22Rv1 (cell line): ENCODE data around the gene KISS1.

Experiments used
- H3K27ac ChIP-seq: fragments of 450-650 bp; 2 replicates; pipeline ENCODE4 v1.5.1; 2017
- ZFX ChIP-seq: fragments of 450-650 bp; IDR thresholded peaks from 2 replicates; pipeline ENCODE4 v1.6.1; 2017; ENCODE audit warnings: antibody characterized with exemption, borderline replicate concordance
- TF ChIP-seq, protein P1 (sequence below): fragments of 450-650 bp; IDR thresholded peaks from 2 replicates; pipeline ENCODE4 v1.5.1; 2017; ENCODE audit warnings: mild to moderate bottlenecking

Gene KISS1

DNA sequence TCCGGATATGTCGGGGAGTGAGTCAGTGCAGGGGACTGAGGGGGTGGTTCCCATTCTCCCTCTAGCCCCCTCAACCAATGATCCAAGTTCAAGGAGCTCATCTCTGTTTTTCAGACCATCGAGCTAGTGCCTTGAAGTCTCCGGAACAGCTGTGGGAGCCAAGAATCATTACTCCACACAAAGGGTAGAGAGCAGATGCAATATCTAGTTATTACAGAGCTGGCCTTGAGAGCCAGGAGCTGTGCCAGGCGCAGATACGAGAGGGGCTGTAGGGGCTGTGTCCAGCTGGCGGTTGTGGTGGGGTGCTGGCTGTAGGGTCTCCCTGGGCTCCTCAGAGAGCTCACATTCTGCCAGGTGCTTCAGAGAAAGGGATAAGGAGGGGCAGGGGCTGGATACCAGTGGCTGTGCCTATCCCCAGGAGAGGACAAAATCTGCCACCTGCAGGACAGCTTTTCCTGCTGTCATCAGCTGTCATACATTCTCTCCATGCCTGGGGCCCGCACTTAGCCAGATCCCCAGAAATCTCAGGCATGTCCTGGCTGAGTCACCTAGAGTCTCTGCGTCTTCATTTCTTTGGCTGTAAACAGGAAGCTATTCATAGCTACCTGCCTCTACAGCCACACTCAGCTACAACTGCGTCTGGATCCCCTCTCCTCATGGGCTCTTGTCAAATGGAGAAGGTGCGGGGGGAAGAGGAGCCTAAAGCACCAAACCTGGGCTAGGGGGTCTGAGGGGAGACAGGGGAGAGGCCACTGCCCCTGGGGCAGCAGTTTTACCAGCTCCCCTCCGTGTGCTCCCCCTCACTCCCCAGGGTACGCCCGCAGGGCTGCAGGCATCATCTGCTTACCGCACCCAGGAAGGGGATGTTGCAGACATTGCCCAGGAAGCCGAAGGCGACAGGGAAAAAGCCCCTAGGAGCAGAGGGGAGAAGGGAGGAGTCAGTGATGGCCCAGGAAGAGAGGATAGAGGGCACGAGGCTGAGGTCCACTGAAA, 2.4 kb upstream of the KISS1 start:
- TF ChIP-seq, protein P1, sequence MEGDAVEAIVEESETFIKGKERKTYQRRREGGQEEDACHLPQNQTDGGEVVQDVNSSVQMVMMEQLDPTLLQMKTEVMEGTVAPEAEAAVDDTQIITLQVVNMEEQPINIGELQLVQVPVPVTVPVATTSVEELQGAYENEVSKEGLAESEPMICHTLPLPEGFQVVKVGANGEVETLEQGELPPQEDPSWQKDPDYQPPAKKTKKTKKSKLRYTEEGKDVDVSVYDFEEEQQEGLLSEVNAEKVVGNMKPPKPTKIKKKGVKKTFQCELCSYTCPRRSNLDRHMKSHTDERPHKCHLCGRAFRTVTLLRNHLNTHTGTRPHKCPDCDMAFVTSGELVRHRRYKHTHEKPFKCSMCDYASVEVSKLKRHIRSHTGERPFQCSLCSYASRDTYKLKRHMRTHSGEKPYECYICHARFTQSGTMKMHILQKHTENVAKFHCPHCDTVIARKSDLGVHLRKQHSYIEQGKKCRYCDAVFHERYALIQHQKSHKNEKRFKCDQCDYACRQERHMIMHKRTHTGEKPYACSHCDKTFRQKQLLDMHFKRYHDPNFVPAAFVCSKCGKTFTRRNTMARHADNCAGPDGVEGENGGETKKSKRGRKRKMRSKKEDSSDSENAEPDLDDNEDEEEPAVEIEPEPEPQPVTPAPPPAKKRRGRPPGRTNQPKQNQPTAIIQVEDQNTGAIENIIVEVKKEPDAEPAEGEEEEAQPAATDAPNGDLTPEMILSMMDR: no peak
- TF ChIP-seq ZFX: no peak
- H3K27ac ChIP-seq: no peak overlapping the region

DNA sequence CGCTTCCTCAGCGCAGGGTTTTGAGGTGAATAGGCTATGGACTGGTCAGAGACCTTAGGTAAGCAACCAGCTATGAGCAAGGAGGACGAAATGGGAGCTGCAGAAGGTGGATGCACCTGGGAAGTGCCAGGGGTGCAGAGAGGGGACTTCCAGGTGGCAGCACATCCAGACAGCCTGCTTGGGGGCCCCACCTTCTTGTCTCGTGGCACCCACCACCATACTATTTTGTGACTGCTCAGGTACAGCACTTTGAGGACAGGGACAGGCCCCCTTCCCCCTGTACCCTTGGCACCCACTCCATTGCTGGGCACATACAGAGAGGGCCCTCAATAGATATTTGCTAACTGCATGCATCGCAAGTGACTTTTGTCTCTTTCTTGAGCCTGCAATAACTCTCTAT, 777 bp upstream of the KISS1 start:
- H3K27ac ChIP-seq: no peak overlapping the region
- TF ChIP-seq, protein P1: no peak
- no peak for TF ChIP-seq ZFX

DNA sequence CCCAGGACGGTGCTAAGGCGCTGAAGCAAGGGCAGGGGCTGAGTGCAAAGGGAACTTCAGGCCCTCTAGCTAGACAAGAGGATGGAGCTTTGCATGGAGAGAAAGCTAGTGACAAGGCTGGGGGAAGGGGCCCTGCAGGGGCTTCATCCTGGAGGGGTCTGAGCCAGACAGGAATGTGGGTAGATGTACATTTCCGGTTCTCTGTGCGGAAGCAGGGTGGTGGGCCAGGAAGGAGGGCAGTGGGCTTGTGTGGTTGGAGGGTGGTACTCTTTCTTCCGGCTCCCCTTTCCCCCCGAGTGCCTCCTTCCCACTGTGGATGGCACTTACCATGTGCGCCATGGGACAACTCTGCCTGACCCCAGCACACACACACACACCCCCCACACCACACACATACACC, 1.5 kb downstream of the KISS1 start:
- H3K27ac ChIP-seq: no peak overlapping the region
- no peak for TF ChIP-seq ZFX
- TF ChIP-seq, protein P1: no peak

DNA sequence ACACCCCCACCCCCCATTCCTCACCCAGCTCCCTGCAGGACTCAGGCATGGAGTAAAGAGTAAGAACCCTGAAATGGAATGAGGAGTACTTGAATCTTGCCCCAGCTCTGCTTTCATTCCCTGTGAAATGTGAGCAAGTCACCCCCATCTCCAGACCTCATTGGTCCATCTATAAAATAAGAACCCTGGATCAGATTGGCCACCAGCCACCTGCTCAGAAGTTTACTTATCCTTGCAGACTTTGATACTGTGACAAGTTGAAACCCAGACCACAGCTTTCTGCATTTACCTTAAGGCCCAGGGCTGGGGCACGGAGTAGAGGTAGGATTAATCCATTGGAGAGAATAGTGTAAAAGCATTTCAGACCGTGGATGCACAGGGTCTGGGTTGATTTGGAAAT, 2.2 kb downstream of the KISS1 start:
- TF ChIP-seq ZFX: no peak
- TF ChIP-seq, protein P1: no peak
- no peak overlapping the region for H3K27ac ChIP-seq

DNA sequence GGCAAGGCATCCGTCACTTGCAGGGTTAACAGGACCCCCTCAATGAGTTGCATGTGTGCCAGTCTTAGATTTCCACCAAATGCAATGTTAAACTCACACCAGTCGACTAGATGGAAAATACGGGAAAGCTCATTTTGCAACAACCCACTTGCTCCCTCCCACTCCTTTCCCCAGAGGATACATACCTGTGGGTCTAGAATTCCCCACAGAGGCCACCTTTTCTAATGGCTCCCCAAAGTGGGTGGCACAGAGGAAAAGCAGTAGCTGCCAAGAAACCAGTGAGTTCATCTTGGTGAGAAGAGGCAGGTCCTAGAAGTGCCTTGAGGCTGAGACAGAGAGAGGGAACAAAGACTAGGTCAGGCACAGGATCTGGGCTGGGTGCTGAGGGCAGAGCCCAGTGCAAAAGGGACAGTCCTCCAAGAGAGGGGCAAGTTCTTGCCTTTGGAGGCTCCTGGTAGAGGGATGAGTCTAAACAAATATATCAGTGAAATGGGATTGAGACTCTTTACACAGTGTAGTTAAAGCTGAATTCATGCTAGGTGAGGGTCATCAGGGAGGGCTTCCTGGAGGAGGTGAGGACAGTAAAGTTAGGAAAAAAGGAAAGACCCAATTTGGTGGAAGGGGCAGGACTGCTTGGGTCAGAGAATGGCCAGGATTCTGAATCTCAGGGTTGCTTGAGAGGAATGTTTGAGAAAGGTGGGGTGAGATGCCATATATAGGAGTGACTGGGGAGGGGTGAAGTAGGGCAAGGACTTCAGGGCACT, 3.5 kb downstream of the KISS1 start:
- TF ChIP-seq, protein P1: no peak
- no peak for TF ChIP-seq ZFX
- no peak overlapping the region for H3K27ac ChIP-seq

DNA sequence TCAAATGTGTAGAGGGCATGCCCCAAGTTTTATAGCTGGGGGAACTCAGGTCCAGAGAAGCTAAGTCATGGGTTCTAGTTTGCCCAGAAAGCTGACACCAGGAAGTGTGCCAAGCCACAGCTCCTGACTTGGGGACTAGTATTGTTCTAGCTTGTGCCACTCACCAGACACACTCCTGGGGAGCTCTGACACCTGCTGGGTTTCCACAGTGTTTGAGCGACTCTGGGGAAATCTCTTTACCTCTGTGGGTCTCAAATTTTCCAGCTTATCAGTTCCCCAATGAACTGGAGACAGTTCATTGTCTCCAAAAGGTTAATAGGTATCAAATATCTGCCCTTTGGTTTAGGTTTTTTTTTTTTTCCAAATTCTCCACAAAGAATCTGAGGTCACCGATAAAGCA, 4.2 kb downstream of the KISS1 start:
- no peak overlapping the region for H3K27ac ChIP-seq
- TF ChIP-seq ZFX: no peak
- TF ChIP-seq, protein P1: no peak
